NCI-H1417 (cell line): Measurements from ENCODE around the gene YTHDF1.

Experiments
- DNase-seq, 3 experiments: peaks; one replicate each; lab custom pipeline; 2025; lab: John Stamatoyannopoulos, UW

YTHDF1 gene

DNA sequence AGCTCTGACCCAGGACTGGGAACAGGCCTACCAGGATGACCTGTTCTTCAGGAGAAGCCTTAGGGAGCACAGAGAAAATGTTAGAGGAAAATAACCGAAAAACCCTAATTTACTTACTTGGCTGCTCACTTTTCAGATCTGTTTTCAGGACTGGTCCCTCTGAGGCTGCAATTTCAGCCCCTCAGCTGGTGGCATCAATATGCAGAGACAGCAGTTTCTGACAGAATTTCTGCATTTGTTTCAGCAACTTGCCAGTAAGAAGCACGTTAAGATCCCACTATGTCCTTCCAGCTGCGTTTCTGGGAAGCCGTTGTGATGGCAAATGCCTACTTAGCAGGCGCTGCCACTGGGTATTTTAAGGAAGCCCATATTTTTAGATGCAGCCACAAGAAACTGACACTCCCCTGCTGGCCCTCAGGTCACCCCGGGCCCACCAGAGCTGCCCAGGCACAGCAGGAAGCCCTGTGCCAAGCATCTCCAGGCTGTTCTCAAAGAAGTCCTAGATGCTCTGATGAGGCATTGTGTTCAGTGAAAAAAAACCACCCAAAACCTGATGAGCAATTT lies 7.5 kb downstream of the YTHDF1 start:
- DNase-seq = no peak

DNA sequence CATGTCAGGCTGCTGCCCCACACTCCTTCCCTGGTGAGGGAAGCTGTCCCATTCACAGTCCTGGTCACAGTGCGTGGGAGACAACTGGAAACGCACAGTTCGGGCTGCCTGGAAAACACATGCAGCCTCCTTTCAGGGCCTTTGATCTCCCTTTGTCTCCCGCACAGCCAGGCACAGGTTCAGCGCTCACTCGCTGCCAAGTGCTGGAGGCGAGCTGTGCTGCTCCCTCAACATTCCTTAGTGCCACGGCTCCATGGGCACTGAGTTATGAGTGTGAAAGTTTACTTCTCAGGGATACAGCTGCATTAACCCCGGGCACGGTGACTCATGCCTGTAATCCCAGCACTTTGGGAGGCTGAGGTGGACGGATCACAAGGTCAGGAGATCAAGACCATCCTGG lies 9.1 kb downstream of the YTHDF1 start:
- no peak for DNase-seq

DNA sequence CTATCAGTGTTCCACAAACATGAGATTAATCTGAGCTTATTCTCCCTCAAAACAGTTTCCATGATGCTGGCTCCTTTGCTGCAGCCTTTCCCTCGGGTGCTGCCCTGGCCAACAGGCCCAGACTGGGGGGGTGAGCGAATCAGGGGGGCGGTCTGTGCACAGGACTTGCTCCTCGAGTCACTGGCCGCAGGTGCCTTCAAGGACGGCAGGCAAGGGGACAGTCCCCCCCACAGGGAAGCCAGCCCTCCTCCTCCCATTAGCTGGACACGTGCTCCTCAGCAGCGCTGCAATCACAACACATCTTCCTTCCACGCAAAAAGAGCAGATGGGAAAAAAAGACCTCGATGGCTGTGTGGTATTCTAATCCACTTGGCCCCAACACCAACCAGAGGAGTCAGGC lies 10.0 kb downstream of the YTHDF1 start:
- no peak for DNase-seq

DNA sequence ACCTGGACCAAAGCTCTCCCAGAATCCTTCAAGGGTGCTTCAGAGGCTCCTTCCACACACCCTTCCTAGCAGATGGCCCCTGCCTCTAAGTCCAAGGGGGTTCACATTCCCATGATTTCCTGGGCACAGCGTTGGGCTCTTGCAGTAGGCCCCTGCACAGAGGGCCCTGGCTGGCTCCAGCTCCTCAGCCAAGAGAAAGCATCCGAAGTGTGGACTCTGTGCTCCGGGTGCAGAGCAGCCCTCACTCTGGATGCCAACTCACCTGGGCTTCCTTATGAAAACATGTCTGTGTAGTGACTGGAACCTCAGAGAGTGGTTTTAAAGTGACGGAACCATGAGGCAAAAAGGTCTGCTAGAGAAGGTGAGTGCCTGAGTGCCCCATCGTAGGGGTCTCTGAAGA lies 11.6 kb downstream of the YTHDF1 start:
- DNase-seq = no peak

DNA sequence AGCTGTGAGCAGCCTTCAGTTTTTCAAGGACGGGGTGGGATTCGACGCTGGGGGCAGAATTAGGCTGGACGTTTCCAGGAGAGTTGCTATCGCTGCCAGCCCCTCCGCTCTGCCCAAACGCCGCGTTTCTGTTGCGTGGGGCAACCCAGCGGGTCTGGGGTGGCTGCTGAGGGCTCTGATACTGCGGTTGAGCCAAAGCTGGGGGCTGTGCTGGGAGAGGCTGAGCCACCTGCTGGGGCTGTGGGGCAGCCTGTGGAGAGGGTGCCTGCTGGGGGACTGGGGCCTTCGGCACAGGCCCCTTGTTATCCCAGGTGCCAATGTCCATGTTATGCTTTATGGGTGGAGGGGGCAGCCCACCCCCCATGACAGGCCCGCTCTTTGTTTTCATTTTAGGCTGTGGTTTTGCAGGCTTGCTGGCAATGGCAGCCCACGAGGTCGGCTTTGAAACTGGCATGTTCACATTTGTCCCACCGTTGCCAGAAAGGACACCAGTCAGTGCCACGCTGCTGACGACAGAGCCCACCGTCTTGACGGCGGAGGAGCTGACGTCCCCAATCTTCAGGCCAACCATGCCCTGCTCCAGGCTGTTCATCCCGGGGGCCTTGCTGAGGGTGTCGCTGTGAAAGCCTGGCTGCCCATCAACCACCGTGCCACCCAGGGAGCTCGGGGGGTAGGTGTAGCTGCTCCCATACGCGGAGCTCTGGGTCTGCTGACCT lies 13.0 kb downstream of the YTHDF1 start:
- DNase-seq = no peak

DNA sequence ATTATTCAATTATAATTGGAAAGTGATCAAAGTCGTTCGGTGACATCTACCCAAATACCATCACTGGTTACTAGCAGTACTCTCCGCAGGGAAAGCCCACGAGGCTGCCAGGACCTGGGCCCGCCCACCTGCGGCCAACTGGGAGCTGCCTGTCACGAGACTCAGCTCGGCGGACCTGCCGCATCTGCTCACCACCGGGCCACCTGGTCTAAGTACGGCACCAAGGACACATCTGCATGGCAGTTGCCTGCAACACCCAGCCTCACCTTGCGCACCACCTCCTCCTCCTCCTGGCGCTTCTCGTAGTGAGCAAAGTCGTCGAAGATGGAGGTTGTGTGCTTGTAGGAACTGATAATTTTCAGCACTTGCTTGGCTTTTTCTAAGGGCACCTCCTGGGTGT lies 13.9 kb downstream of the YTHDF1 start:
- DNase-seq = no peak

DNA sequence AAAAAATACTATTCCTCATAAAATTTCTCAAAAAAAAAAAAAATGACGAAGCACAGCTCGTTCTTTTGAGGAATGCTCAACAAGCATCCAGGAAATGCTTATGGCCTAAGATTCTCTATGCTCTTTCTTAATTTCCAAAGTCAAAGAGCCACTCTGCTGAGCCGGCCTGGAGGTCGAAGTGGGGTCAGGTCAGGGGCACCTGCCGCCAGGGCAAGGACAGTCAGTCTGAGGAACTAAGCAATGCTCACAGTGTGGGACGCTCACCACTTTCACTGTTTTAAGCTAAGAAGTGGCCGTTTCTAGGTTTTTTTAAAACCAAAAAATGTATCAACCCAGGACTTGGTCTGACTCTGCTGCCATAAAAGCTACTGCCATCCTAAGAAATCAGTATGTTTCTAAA lies 17.3 kb downstream of the YTHDF1 start:
- no peak for DNase-seq

DNA sequence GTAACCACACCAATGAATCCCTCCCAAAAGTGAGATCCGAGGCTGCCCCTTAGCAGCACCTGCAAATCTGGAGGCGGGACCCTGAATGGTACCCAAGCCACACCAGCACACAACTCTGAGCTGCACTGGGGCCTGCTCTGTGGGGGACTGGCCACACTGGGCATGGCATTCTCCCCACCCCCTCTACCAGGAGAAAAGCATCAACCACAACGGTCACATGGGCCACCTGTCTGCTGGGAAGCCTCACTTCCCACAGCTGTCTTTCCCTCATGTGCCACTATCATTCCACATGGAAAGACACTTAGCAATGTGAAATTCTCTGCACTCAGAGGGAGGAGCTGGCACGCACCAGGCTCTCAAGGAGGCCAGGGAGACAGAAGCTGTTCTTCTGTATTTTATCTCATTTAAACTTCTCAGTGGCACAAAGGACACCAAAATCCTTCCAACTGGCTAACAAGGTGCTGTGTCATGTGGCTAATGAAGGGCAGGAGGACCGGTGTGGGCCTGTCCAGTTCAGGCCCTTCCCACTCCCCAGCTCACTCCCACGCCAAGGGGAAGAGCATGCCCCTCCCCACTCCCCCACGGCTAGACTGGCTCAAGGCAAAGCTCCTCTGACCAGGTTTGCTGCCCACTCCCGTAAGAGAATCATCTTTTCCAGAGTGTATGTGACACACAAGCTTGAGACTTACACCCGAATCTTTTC lies 19.0 kb downstream of the YTHDF1 start:
- no peak for DNase-seq

DNA sequence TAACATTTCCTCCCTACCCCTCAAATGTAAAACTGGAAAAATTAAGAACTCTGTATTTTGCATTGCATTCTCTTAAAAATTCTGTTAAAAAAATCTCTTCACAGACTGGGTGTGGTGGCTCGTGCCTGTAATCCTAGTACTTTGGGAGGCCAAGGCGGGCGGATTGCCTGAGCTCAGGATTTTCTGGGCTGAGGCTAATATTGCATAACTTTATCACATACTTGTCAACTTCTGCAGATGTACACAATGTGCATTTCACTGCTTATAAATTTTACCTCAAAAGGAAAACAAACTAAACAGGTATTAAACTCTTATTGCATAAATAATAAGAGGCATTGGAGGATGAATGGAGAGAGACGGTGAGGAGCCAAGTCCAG lies 21.1 kb downstream of the YTHDF1 start:
- no peak for DNase-seq

DNA sequence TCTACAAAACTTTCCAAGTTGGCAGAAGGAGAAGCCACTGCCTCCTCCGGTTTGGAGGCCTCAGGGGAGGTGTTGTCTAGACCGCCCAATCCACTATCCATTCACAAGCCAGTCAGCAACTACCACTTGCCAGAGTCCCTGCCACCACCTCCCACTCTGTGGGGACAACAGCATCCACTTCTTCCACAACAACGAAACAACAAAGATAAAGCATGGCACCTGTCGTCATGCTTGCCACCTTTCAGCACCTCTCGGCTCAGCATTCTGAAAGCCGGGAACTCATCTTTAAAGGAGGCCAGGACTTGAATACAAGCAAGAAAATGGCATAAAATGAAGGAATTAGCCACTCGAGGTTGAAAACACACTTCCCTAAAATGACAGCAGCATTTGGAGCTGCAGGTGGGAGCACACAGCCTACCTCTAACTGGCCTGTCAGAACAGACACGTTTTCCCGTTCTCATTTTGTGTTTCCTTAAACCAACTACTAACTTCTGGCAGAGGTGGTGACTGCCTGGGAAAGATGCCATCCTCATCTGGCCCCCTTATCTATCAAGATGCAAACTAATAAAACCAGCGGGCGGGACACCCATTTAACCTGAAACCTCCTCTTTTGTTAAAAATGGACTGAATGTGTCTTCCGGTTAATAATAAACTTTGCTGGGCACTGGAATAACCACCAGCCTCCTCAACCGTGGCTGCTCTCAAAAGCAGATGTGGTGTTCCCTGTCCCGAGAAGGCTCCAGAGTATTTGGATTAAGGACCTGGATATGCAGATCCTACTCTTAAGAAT lies 21.7 kb downstream of the YTHDF1 start:
- no peak for DNase-seq

DNA sequence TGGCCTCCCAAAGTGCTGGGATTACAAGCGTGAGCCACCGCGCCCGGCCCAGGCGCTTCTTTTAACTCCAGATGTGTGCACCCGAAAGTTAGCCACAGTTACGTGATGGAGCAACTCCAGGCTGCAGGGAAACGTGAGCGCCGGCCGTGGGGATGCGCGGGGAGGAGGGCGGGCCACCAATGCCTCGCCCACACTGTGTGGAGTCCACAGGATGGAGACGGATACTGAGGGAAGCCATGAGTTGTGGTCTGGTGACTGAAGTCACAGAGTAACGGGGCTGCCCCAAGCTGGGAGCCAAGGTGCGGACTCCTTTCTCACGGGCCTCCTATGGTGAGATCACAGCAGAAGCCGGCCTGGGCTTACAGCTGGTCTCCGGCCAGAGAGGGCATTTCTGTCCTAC lies 23.2 kb downstream of the YTHDF1 start:
- DNase-seq = no peak

DNA sequence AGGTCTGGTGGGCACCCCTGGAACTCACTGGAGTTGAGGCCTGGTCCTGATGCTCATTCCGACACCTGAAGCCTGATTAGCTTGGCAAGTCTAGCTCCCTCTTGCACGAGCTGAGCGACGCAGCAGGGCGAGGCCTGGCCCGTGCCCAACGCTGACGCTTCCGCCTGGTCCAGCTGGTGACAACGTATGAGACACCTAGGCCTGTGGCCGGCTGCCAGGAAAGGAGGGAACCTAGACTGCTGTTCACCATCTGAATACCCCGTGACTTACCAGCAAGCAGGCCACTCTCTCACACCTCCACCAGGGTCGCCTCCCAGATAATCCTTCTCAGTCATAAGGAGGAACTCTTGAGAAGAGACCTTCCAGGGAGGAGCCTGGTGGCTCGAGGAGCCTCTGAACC lies 24.5 kb downstream of the YTHDF1 start:
- peak in 1 of 3 experiments; percentile 22 for DNase-seq

DNA sequence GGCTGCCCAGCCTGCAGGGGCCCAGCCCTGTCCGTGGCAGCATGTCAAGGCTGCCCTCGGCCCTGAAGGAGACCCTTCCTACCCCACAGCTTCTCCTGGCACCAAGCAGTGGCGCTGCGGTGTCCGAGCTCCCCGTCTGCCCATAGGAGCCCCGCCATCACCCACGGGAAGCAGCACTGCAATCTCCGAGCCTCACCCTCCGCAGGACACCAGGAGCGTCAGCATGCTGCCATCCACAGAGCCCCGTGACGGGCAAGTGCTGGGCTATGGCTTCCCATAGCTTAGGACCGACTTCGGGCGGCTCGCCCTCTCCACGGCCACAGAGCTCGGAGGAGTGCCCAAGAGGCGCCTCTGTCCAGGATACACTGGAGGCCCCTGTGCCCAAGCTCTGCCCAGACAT lies 25.1 kb downstream of the YTHDF1 start:
- no peak for DNase-seq

DNA sequence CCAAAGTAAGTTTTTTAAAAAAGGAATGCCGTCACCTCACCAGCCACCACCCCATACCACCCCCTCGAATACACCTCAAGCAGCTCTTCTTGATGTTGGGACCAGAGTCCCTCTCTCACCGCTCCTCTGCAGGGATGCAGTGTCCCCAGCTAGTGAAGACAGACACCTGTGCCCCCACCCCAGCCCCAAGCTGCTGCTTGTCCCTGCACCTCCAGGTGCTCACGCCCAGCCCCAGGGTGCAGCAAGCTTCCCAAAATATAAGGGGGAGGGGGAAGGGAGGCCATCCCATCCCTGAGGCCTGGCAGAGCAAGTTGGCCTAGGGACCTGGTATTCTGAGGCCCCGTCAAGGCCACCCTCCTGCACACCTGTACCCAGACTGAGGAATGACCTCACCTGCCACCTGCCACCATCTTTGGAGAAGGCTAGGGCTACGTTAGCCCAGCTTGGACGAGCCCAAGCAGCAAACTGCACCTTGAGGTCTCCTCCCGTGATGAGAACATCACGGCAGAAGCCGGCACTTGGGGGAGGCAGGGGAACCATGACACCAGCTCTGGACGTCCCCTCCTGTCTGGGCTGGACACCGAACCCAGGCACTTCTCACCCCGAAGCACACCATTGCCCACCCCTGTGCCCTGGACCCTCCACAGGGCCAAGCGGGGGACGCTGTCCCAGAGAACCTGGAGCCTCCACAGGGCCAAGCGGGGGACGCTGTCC lies 25.9 kb downstream of the YTHDF1 start:
- no peak for DNase-seq

DNA sequence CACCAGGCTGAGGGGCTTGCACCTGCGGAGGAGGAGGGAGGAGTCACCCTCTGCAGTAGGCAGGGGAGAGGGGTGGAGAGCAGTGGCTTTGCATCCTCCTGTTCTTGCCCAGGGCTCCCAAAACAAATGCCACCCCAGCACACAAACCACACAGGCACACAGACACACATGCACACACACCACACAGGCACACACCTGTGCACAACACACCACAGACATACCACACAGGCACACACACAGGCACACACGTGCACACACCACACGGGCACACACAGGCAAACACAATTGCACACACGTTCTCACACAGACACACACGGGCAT lies 26.6 kb downstream of the YTHDF1 start:
- no peak for DNase-seq

DNA sequence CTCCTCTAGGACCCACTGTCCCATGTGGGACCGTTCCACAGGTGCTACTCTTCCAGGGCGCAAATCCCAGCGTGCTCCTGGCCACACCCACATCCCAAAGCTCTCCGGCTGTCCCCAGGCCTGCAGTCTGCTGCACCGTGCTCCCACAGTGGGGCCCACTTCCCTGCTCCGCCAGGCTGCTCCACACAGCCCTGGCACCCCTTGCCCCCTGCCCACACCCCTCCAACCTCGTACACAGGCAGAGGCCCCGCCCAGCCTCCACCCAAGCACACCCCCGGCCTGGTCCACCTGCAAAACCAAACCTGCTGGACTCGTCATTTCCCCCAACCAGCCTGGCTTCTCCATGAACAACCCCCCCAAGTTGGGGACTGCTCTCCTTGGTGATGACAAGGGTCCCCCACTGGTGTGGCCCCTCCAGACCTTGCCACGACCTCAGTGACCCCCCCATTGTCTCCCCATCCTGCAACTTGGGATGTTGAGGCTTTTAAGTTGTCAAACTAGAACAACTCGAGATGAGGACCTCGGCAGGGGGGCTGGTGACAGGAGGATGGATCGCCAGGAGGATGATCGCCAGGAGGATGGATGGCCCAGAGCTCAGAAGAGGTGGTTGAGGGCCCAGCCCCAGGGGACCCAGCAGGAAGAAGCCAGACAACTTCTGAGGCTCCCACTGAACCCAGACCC lies 27.1 kb downstream of the YTHDF1 start:
- DNase-seq = no peak

DNA sequence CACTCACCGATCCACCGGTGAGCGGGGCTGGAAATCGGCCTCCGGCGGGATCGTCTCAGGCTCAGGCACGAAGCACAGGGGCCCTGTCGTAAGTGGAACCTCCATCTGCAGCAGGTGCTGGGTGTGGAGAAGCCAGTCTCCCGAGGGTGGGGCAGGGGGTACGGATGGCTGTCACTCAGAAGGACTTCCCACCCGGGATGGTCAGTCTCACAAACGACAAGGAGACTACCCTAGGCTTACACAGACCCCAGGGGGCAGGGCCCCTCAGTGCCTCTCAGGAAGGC lies 27.8 kb downstream of the YTHDF1 start:
- no peak for DNase-seq

DNA sequence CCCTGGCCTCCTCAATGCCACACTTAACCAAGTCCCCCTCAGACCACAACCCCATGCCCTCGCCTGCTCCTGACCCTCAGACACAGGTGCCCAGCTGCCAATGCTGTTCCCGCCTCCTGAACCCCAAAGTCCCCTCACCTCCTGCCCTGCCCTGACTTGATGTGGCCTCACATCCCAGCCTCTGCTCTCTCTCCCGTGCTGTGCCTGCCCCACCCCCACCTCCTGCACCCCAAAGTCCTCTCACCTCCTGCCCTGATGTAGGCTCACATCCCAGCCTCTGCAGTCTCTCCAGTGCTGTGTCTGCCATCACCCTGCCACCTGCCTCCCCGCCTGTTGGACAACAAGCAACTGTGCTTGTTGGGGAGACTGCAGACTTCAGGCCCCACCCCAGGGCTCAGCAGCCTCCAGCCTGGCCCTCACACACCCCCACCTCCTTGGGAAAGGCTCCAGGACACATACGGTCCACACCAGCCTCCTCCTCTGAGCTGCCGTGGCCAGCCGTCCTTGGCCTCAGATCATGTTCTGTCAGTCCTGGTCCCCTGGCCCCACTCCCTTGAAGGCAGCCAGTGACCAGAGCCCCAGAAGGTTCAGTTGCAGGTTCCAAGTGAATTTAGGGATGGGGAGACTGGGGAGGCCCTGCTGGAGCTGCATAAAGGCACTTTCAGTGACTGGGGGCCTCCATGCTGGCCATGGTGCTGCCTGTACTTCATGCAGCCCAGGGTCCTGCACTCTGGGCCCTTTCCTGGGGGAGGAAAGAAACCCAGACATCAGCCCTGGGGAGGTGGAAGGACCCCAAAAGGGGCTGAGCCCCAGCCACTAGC lies 28.4 kb downstream of the YTHDF1 start:
- DNase-seq = no peak

DNA sequence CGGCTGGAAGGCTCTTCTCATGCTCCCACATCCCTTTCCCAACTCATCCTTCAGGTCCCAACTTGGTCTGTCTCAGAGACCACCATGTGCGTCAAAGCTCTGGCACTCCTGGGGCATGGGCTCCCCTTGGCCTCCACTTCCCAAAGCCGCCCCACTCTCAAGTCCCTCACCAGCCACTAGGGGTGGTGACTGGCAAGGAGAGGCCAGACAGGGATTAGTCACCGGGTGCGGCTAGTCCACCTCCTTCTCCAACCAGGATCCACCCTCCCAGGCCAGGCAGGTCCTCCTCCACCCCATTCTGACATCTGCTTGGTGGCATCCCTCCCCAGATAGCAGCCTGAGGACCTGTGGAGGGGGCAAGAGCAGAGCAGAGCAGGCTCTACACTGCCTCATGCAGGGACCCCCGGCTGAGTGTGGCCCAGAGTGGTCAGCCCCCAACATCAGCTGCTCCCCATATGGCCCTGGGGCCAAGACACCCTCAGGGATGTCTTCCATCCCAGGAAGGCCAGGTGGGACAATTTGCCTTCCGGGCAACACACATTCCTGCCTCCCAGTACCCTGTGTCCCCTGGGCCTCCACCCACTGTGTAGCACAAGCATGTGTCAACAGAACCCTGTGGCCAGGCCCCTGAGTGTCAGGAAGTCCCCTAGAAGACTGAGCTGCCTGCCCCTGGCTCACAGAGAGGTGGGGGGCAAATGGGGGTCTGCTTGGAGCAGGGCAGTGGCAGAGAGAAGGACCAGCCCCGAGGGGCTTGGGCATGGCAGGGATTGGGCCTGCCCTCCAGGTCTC lies 29.2 kb downstream of the YTHDF1 start:
- no peak for DNase-seq

DNA sequence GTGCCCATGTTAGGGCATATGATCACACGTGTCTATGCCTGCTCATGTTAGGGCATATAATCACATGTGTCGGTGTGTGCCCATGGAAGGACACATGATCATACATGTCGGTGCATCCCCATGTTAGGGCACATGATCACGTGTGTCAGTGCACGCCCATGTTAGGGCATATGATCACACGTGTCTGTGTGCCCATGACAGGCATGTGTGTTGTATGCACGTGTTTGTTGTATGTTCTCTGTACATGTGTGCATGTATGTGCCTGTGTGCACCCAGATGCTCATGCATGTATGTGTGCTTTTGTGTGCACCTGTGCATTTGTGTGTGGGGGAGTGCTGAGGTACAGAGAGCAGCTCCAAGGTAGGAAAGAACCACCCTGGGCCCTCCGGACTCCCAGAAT lies 29.8 kb downstream of the YTHDF1 start:
- DNase-seq = no peak
